ENCODE measurements around the gene BCO1.
A peak's percentile ranks its signal among the peaks of the same experiment; 100 is the strongest.

The BCO1 gene

DNA sequence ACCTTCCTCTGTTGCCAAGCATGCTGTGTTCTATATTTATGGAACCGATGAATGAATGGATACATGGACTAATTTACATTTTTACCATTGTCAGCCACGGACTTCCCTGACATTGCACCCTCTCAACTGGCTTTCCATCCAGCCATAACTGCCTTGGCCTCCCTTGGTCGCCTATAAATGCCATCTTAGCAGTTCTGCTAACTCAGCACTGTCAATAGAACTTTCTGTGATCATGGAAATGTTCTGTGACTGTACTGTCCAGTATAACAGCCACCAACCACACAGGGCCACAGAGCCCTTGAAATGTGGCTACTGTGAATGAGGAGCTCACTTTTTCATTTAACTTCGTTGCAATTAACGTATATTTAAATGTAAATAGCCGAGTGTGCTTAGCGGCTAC lies 8.7 kb upstream of the BCO1 start:
- TF ChIP-seq, protein P1, sequence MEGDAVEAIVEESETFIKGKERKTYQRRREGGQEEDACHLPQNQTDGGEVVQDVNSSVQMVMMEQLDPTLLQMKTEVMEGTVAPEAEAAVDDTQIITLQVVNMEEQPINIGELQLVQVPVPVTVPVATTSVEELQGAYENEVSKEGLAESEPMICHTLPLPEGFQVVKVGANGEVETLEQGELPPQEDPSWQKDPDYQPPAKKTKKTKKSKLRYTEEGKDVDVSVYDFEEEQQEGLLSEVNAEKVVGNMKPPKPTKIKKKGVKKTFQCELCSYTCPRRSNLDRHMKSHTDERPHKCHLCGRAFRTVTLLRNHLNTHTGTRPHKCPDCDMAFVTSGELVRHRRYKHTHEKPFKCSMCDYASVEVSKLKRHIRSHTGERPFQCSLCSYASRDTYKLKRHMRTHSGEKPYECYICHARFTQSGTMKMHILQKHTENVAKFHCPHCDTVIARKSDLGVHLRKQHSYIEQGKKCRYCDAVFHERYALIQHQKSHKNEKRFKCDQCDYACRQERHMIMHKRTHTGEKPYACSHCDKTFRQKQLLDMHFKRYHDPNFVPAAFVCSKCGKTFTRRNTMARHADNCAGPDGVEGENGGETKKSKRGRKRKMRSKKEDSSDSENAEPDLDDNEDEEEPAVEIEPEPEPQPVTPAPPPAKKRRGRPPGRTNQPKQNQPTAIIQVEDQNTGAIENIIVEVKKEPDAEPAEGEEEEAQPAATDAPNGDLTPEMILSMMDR (IDR thresholded peaks at IDR 0.05; ENCODE audit: insufficient read depth, low read length, missing control alignments), result no peak
- ChIA-PET POLR2A (no interaction called here), CTCF (interaction anchor here (2.0 kb wide), 1 partner anchor 25 kb away, joined by 8 read pairs; no protein-coding TSS in a partner anchor)
- no peak for DNase-seq (ENCODE audit: low read depth, low spot score)
- no peak overlapping the region for H3K4me3 ChIP-seq (ENCODE audit: low read depth, low read length)

DNA sequence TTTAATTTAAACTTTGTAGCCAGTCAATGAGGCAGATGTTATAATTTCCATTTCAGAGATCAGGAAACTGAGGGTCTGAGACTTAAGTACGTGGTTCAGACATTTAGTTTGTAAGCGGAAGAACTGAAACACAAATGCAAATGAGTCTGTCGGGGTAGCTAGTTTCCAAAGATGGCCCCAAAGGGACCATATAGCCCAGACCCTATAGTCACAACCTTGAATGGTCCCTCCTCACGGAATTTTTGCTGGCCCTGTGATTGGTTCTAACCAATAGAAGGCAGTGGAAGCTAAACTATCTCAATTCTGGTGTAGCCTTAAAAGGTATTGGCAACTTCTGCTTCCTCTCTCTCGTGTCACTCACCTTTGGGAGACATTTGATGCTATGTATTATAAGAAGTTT lies 7.5 kb upstream of the BCO1 start:
- TF ChIP-seq, protein P1 (IDR thresholded peaks at IDR 0.05; ENCODE audit: insufficient read depth, low read length, missing control alignments), result no peak
- ChIA-PET POLR2A (no interaction called here), CTCF (interaction anchor here (1.4 to 2.0 kb wide), 2 partner anchors 22 to 26 kb away, joined by 3 to 8 read pairs; no protein-coding TSS in a partner anchor)
- no peak overlapping the region for H3K4me3 ChIP-seq (ENCODE audit: low read depth, low read length)
- DNase-seq (ENCODE audit: low read depth, low spot score), result no peak

DNA sequence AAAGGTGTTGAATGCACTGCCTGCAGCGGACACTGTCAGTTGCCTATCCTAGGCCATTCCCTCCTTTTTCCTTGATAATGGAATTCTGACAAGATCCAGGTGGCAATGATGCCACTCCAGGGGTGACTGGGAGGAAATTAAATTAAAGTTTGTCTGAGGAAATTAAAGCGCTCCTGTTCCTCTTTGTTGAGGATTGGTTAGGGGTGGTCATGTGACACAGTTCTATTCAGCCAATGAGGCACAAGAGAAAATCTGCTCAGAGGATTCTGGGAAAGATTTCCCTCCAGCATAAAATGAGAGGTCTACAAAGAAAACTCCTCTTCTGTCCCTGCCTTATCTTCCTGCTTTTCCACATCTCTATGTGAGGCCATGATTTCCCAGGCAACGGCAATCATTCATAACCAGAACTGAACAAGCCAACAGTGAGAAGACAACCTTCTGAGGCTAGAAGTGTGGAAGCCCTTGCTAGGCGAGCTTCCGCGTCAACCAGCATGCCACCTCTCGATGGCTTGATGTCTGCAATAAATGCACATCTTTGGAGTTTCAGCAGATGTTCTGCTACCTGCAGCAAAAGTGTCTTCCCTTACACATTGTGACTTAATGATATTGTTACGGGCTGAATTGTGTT lies 5.6 kb upstream of the BCO1 start:
- ChIA-PET POLR2A (no interaction called here), CTCF (no interaction called here)
- H3K4me3 ChIP-seq (ENCODE audit: low read depth, low read length), result no peak overlapping the region
- TF ChIP-seq, protein P1 (IDR thresholded peaks at IDR 0.05; ENCODE audit: insufficient read depth, low read length, missing control alignments), result no peak
- DNase-seq (ENCODE audit: low read depth, low spot score), result no peak

DNA sequence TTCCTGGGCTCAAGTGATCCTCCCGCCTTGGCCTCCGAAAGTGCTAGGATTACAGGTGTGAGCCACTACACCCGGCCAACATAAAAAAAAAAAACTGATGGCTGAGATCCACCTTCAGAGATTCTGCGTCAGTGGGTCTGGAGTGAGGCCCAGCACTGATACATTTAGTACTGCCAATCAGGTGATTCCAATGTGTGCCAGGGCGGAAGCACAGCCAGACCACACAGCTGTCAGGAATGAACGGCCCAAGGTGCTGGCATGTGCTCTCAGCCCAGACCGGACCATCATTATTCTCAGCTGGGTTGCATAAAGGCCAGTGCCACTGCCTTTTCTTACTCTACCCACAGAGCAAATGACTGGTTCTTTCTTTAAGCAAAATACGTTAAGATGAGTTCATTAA lies 1.2 kb upstream of the BCO1 start:
- TF ChIP-seq, protein P1 (IDR thresholded peaks at IDR 0.05; ENCODE audit: insufficient read depth, low read length, missing control alignments), result no peak
- no peak for DNase-seq (ENCODE audit: low read depth, low spot score)
- CTCF ChIA-PET, result interaction anchor here (1.3 to 1.4 kb wide), 2 partner anchors 24 to 32 kb away, joined by 4 to 6 read pairs; no protein-coding TSS in a partner anchor
- no peak overlapping the region for H3K4me3 ChIP-seq (ENCODE audit: low read depth, low read length)
- POLR2A ChIA-PET, result no interaction called here

DNA sequence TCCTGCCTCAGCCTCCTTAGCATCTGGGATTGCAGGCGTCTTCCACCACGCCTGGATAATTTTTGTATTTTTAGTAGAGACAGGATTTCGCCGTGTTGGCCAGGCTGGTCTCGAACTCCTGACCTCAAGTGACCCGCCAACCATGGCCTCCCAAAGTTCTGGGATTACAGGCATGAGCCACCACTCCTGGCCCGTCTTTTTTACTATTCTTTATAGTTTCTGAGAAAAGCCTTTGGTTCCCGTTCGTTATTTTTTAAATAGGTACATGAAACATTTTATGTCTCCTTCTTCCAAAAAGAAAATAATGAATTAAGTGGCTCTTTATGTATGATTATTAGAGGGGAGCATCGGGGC lies 570 bp upstream of the BCO1 start:
- DNase-seq (ENCODE audit: low read depth, low spot score), result no peak
- ChIA-PET POLR2A (interaction anchor here (1.1 kb wide), 1 partner anchor 161 kb away, joined by 3 read pairs; the partner anchor contains the start of gene C16orf46), CTCF (interaction anchor here (0.8 to 1.4 kb wide), 3 partner anchors 10 to 33 kb away, joined by 3 to 6 read pairs (median 4); no protein-coding TSS in a partner anchor)
- TF ChIP-seq, protein P1 (IDR thresholded peaks at IDR 0.05; ENCODE audit: insufficient read depth, low read length, missing control alignments), result no peak
- peak overlapping the region; percentile 47; the same call in 1 of the 2 replicates for H3K4me3 ChIP-seq (ENCODE audit: low read depth, low read length)

DNA sequence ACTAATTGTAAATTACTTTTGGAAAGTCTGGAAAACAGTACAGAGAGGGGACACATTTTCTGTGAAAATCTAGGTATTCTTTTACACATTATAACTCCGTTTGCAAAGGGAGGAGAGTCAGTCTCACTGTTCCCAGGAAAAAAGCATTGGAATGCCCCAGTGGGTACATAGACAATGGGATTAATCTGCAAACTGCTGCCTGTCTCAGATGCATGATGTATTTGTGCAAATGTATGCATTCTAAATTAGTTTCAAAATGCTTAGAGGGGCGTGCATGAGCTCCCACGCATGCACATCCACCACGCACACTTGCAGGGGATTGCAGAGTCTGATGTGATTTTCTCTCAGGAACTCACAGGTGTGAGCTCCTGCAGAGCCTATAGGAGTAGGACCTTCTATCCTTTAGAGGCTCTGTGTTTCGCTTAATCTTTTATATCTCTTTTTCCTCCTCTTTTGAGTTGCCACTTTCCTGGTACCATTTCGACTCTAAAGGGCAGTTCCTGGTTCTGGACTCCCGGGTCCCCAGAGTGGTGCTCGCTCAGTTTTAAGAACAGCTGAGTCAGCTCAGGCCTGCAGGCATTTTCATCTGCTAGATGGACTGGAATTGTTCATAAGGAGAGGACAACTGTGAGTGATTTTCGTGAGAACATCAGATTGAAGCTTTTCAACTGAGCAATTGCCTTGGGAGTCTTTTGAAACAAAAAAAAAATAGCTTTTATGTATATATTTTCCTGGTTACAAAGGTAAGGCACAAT lies 1.1 kb downstream of the BCO1 start:
- H3K4me3 ChIP-seq (ENCODE audit: low read depth, low read length), result no peak overlapping the region
- POLR2A ChIA-PET, result no interaction called here
- TF ChIP-seq, protein P1 (IDR thresholded peaks at IDR 0.05; ENCODE audit: insufficient read depth, low read length, missing control alignments), result no peak
- CTCF ChIA-PET, result interaction anchor here (1.0 to 1.7 kb wide), 2 partner anchors 11 to 21 kb away, joined by 3 to 10 read pairs; no protein-coding TSS in a partner anchor
- DNase-seq (ENCODE audit: low read depth, low spot score), result no peak

Data from AG04449 (cell line).